HG03196 (cell line): ENCODE data around the gene HRAS.
"Not testable (repeated sequence)": the region's sequence is repeated elsewhere in the genome, so short reads cannot be mapped to it uniquely, and the experiment has no call there.

ENCODE experiments used
- ATAC-seq: cut with Tn5 transposase; IDR thresholded peaks from one replicate; pipeline ENCODE4 v1.9.1; 2021; ENCODE audit not compliant: unreplicated experiment

Gene HRAS

GRCh38 chr11:535519-536454 lies at the start of gene HRAS:
Gene HRAS (minus strand): TSS chr11:535576.
- peak; percentile 71 for ATAC-seq

GRCh38 chr11:584287-584686 lies 48.9 kb upstream of the HRAS start:
- ATAC-seq: no peak

- ATAC-seq: no peak
These were observed 46.4 kb upstream of the HRAS start for GRCh38 chr11:581752-582151.

- ATAC-seq: no peak
These were observed 46.0 kb upstream of the HRAS start for GRCh38 chr11:581342-581741.

GRCh38 chr11:579830-580601 lies 44.6 kb upstream of the HRAS start:
- ATAC-seq: no peak

GRCh38 chr11:578276-579035 lies 43.1 kb upstream of the HRAS start:
- ATAC-seq: no peak

GRCh38 chr11:577611-577894 lies 42.2 kb upstream of the HRAS start:
- ATAC-seq: no peak

GRCh38 chr11:576811-577610 lies 41.6 kb upstream of the HRAS start:
- no peak for ATAC-seq

- peak; percentile 71 for ATAC-seq
These were observed 40.8 kb upstream of the HRAS start, which contains the start of gene PHRF1 for GRCh38 chr11:575996-576768. Gene PHRF1 (plus strand): TSS chr11:576470. CDS start chr11:581513, 5,043 bp downstream.

- peak; percentile 48 for ATAC-seq
These were observed 40.1 kb upstream of the HRAS start for GRCh38 chr11:575313-575995.

GRCh38 chr11:574632-575312 lies 39.4 kb upstream of the HRAS start:
- ATAC-seq: no peak

- ATAC-seq: not testable (repeated sequence)
These were observed 38.7 kb upstream of the HRAS start for GRCh38 chr11:574031-574570.

- ATAC-seq: no peak
These were observed 37.9 kb upstream of the HRAS start for GRCh38 chr11:573146-573759.

- ATAC-seq: no peak
These were observed 36.4 kb upstream of the HRAS start for GRCh38 chr11:571802-572185.

- no peak for ATAC-seq
These were observed 33.9 kb upstream of the HRAS start for GRCh38 chr11:569158-569885.

- ATAC-seq: peak; percentile 80
These were observed 33.2 kb upstream of the HRAS start for GRCh38 chr11:568306-569157.
